CD14-positive monocyte (primary cell): Measurements from ENCODE around the gene IVL. TPM values are rescaled to one million over a fixed set of nuclear protein-coding genes. Genes with fewer than 3 reads are reported as not detected.
A peak's percentile ranks its signal among the peaks of the same experiment; 100 is the strongest.

Experiments used
- DNase-seq, 3 donors: peaks; one replicate each; pipeline ENCODE4 v3.0.0-alpha.2; 2011 to 2022
- H2AFZ ChIP-seq: 2 replicates; pipeline ENCODE4 v1.6.0; 2012; ENCODE audit warnings: mild to moderate bottlenecking, low read depth, low read length, inconsistent platforms; ENCODE audit not compliant: insufficient read depth, poor library complexity, severe bottlenecking
- H3K27ac ChIP-seq, 2 donors: 1 replicate in 1 of 2; 2 replicates in 1 of 2; pipeline ENCODE4 v1.5.1; 2012 to 2013; ENCODE audit warnings: low read length in 2 of 2, control low read depth in 1 of 2, inconsistent platforms in 1 of 2, low read depth in 1 of 2, mild to moderate bottlenecking in 1 of 2
- H3K27me3 ChIP-seq, 2 donors: one replicate each; pipeline versions ENCODE4 v1.6.0 to v1.6.1; 2011 to 2013; ENCODE audit warnings: low read length in 2 of 2; ENCODE audit not compliant: control insufficient read depth in 2 of 2, insufficient read depth in 2 of 2
- H3K36me3 ChIP-seq, 2 donors: replicated peaks in 1 of 2; 1 replicate in 1 of 2; 2 replicates in 1 of 2; pipeline versions ENCODE4 v1.5.1 to v1.6.1; 2012 to 2013; ENCODE audit warnings: low read length in 2 of 2, control low read depth in 1 of 2, inconsistent platforms in 1 of 2, mild to moderate bottlenecking in 1 of 2; ENCODE audit not compliant: insufficient read depth in 2 of 2, control insufficient read depth in 1 of 2
- H3K4me1 ChIP-seq, 2 donors: 1 replicate in 1 of 2; 2 replicates in 1 of 2; pipeline versions ENCODE4 v1.5.1 to v1.6.1; 2012 to 2013; ENCODE audit warnings: low read length in 2 of 2, control low read depth in 1 of 2, inconsistent platforms in 1 of 2, mild to moderate bottlenecking in 1 of 2, moderate library complexity in 1 of 2; ENCODE audit not compliant: insufficient read depth in 2 of 2, control insufficient read depth in 1 of 2
- H3K4me2 ChIP-seq: replicated peaks from 2 replicates; pipeline ENCODE3; 2012; ENCODE audit warnings: low read length, moderate library complexity, mild to moderate bottlenecking; ENCODE audit not compliant: poor library complexity, severe bottlenecking; ENCODE audit errors: extremely low read depth
- H3K4me3 ChIP-seq, 3 experiments: fragments of 200-600 bp in 1 of 3; sonication (generic) in 1 of 3; replicated peaks in 1 of 3; 1 replicate in 2 of 3; 2 replicates in 1 of 3; pipeline ENCODE4 v1.5.1; 2011 to 2013; ENCODE audit warnings: low read length in 3 of 3, mild to moderate bottlenecking in 3 of 3, control low read depth in 2 of 3, low read depth in 2 of 3, inconsistent platforms in 1 of 3, moderate library complexity in 1 of 3
- H3K79me2 ChIP-seq: 2 replicates; pipeline ENCODE4 v1.6.0; 2012; ENCODE audit warnings: mild to moderate bottlenecking, control low read depth, inconsistent platforms, low read length, moderate library complexity; ENCODE audit not compliant: insufficient read depth
- H3K9ac ChIP-seq: 2 replicates; pipeline ENCODE4 v1.6.0; 2017; ENCODE audit warnings: low read length, mild to moderate bottlenecking; ENCODE audit not compliant: insufficient read depth, poor library complexity, severe bottlenecking
- H3K9me3 ChIP-seq, 2 donors: replicated peaks in 1 of 2; 1 replicate in 1 of 2; 2 replicates in 1 of 2; pipeline versions ENCODE4 v1.5.1 to v1.6.1; 2012 to 2013; ENCODE audit warnings: low read length in 2 of 2, control low read depth in 1 of 2; ENCODE audit not compliant: control insufficient read depth in 1 of 2, insufficient read depth in 1 of 2
- H4K20me1 ChIP-seq: 2 replicates; pipeline ENCODE4 v1.6.0; 2012; ENCODE audit warnings: mild to moderate bottlenecking, low read length, control low read depth, moderate library complexity; ENCODE audit not compliant: insufficient read depth
- H3K27ac Mint-ChIP-seq, 7 donors: one replicate each; pipeline ENCODE4 v1.8.0; 2020; ENCODE audit warnings: mild to moderate bottlenecking in 7 of 7, mixed read lengths in 7 of 7, moderate library complexity in 6 of 7, inconsistent platforms in 2 of 7
- H3K27me3 Mint-ChIP-seq, 3 donors: one replicate each; pipeline ENCODE4 v1.8.0; 2021 to 2022; ENCODE audit warnings: low read depth in 3 of 3, mild to moderate bottlenecking in 3 of 3, mixed read lengths in 3 of 3, moderate library complexity in 3 of 3, inconsistent platforms in 1 of 3
- H3K36me3 Mint-ChIP-seq, 2 donors: one replicate each; pipeline ENCODE4 v1.8.0; 2020; ENCODE audit warnings: mixed read lengths in 2 of 2, inconsistent platforms in 1 of 2, mild to moderate bottlenecking in 1 of 2
- H3K4me1 Mint-ChIP-seq: one replicate; pipeline ENCODE4 v1.8.0; 2020; ENCODE audit warnings: mild to moderate bottlenecking, mixed read lengths
- H3K4me3 Mint-ChIP-seq, 2 donors: one replicate each; pipeline ENCODE4 v1.8.0; 2020; ENCODE audit warnings: mild to moderate bottlenecking in 2 of 2, mixed read lengths in 2 of 2, moderate library complexity in 1 of 2
- H3K9me3 Mint-ChIP-seq, 7 donors: one replicate each; pipeline ENCODE4 v1.8.0; 2020 to 2022; ENCODE audit warnings: mixed read lengths in 7 of 7, mild to moderate bottlenecking in 6 of 7, moderate library complexity in 6 of 7, inconsistent platforms in 2 of 7
- CTCF ChIP-seq: fragments of 200-600 bp; IDR thresholded peaks from one replicate; pipeline ENCODE4 v1.8.0; 2022; ENCODE audit warnings: antibody characterized with exemption, mild to moderate bottlenecking
- WGBS: methylation state at CpG from one replicate; pipeline ENCODE4 v1.1.5; 2013; ENCODE audit warnings: missing lambda C conversion rate; ENCODE audit not compliant: insufficient coverage; 5-methylcytosine and 5-hydroxymethylcytosine counted together
- intact Hi-C, 2 donors: fragments of 100-400 bp; cut with micrococcal nuclease; formaldehyde crosslinking; loops; one replicate each; pipeline versions ENCODE4 v1.15.0 to v1.15.1; 2023
- polyA plus RNA-seq, 3 donors: library from polyadenylated mRNA; depleted of rRNA in 1 of 3; unstranded in 2 of 3; stranded (reverse) in 1 of 3; fragments of 300-500 nt in 2 of 3; fragments of >200 nt in 1 of 3; fragmentation: Illumina TruSeq in 2 of 3; gene quantifications; 1 replicate in 2 of 3; 2 replicates in 1 of 3; pipeline ENCODE4 v1.2.3, GENCODE V29; 2012 to 2021

IVL gene
- polyA plus RNA-seq, 3 donors = not detected

DNA sequence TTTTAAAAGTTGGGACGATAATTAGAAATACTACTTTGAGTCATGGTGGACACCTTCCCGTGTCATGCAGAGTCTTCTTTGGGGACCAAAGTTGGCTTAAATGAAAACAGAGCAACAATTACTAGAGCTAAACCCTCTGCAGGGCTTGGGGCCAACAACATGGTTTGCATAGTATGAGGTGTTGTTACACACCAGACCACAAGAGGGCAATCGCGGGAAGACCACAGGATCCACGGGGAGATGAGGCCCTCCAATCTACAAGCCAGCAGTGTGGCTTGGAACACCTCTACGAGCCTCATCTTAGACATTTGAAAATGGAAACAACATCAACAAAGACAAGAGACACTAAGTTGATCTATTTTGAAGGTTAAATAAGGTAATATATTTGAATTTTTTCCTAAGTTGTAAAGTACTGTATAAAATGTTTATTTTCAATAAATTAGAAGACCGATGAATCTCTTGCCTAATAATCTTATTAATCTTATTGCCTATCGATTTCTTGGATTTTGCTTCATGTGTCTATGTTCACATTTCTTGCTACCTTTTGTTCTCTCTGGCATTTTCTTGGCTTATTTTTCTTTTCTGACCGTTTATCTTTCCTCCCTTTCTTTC lies 38.4 kb upstream of the IVL start:
- Mint-ChIP-seq H3K36me3 (no peaks in the 10 kb centered on the region), H3K4me3 (no peak overlapping the region), H3K27me3 (peaks cover 1 to 5% (median 2%) of the 10 kb centered on the region in 3 donors), H3K27ac (no peak overlapping the region), H3K4me1 (no peaks in the 10 kb centered on the region), H3K9me3 (no peaks in the 10 kb centered on the region)
- intact Hi-C loops = no loop called here
- DNase-seq = peak; percentile 14 to 42 (median 41)
- no peak overlapping the region for H3K9ac ChIP-seq
- H3K4me3 ChIP-seq = no peak overlapping the region
- H3K79me2 ChIP-seq = no peaks in the 10 kb centered on the region
- TF ChIP-seq CTCF = peak; percentile 86
- H3K27me3 ChIP-seq = no peaks in the 10 kb centered on the region
- no peak overlapping the region for H3K27ac ChIP-seq
- 100% methylated on average over 2 of the region's 9 CpGs for WGBS
- H3K9me3 ChIP-seq = no peaks in the 10 kb centered on the region
- H2AFZ ChIP-seq = no peak overlapping the region
- no peaks in the 10 kb centered on the region for H4K20me1 ChIP-seq
- H3K4me2 ChIP-seq = no peak overlapping the region
- no peaks in the 10 kb centered on the region for H3K36me3 ChIP-seq
- no peaks in the 10 kb centered on the region for H3K4me1 ChIP-seq

- Histone ChIP-seq H3K4me1 (no peaks in the 10 kb centered on the region), H3K79me2 (no peaks in the 10 kb centered on the region), H3K4me2 (no peak overlapping the region), H3K9ac (no peak overlapping the region), H4K20me1 (no peaks in the 10 kb centered on the region), H3K27me3 (no peaks in the 10 kb centered on the region), H3K36me3 (no peaks in the 10 kb centered on the region), H3K9me3 (no peaks in the 10 kb centered on the region), H3K27ac (no peak overlapping the region), H3K4me3 (no peak overlapping the region), H2AFZ (no peak overlapping the region)
- Mint-ChIP-seq H3K27me3 (peaks cover 3 to 5% (median 3%) of the 10 kb centered on the region in 3 donors), H3K27ac (no peak overlapping the region), H3K36me3 (no peaks in the 10 kb centered on the region), H3K9me3 (no peaks in the 10 kb centered on the region), H3K4me3 (no peak overlapping the region), H3K4me1 (no peaks in the 10 kb centered on the region)
- WGBS = no CpG with 5 or more reads among the region's 17 CpGs
- no peak for DNase-seq
- intact Hi-C loops = no loop called here
- peak; percentile 12 for TF ChIP-seq CTCF
Measured at GRCh38 chr1:152870831-152871730, 37.3 kb upstream of the IVL start.
